Panc1 (cell line): ENCODE results near the gene FAM13B. TPM values are rescaled to one million over a fixed set of nuclear protein-coding genes. Genes with fewer than 3 reads are reported as not detected.

ENCODE experiments used
- ATAC-seq: fragments of 200-7000 bp; cut with Tn5 transposase; 2 replicates; pipeline ENCODE4 v1.9.1; 2020; ENCODE audit warnings: mild to moderate bottlenecking, moderate library complexity
- BruUV-seq: library from RNA; stranded (reverse); fragments of 400-500 nt; replicated peaks from 2 replicates; lab custom pipeline; 2021; lab: Mats Ljungman, UMichigan
- CTCF ChIA-PET: fragments of 300-600 bp; sonication (Branson Sonifier 250); formaldehyde crosslinking; loops from one replicate; lab custom pipeline; 2022; ENCODE audit warnings: antibody characterized with exemption; lab: Charles Lee
- POLR2A ChIA-PET: fragments of 300-600 bp; sonication (Branson Sonifier 250); formaldehyde crosslinking; loops from one replicate; lab custom pipeline; 2022; ENCODE audit warnings: antibody characterized with exemption; lab: Charles Lee
- DNase-seq: peaks from one replicate; pipeline ENCODE4 v3.0.0-alpha.2; 2010; ENCODE audit warnings: low read depth, low spot score
- H3K27ac ChIP-seq: 2 replicates; pipeline ENCODE4 v1.5.1; 2011; ENCODE audit warnings: mild to moderate bottlenecking, low read length, inconsistent platforms
- H3K27me3 ChIP-seq: fragments of 200-500 bp; sonication (Bioruptor generic); 2 replicates; pipeline ENCODE4 v1.6.0; 2014; ENCODE audit warnings: low read length, inconsistent platforms; ENCODE audit not compliant: control insufficient read depth, insufficient read depth
- H3K36me3 ChIP-seq: fragments of 200-500 bp; sonication (Bioruptor generic); 2 replicates; pipeline ENCODE4 v1.5.1; 2014; ENCODE audit warnings: inconsistent platforms, mild to moderate bottlenecking, low read length, moderate library complexity; ENCODE audit not compliant: control insufficient read depth, insufficient read depth
- H3K4me1 ChIP-seq: 2 replicates; pipeline ENCODE4 v1.5.1; 2011; ENCODE audit warnings: inconsistent platforms, mild to moderate bottlenecking, low read length, moderate library complexity; ENCODE audit not compliant: control insufficient read depth, insufficient read depth
- H3K4me3 ChIP-seq, 2 experiments: 2 replicates each; pipeline ENCODE4 v1.5.1; 2011 to 2012; ENCODE audit warnings: low read depth in 2 of 2, low read length in 2 of 2, mild to moderate bottlenecking in 2 of 2, inconsistent platforms in 1 of 2, moderate library complexity in 1 of 2
- H3K9me3 ChIP-seq: fragments of 200-500 bp; sonication (Bioruptor generic); 2 replicates; pipeline ENCODE4 v1.5.1; 2014; ENCODE audit warnings: low read depth, mild to moderate bottlenecking, inconsistent platforms, low read length, moderate library complexity; ENCODE audit not compliant: control insufficient read depth, insufficient read depth
- POLR2AphosphoS5 ChIP-seq: IDR thresholded peaks from 2 replicates; pipeline ENCODE4 v1.6.1; 2012; ENCODE audit warnings: mild to moderate bottlenecking, low read depth, low read length, moderate library complexity
- SIN3A ChIP-seq: IDR thresholded peaks from 2 replicates; pipeline ENCODE4 v1.6.1; 2012; ENCODE audit warnings: low read depth, mild to moderate bottlenecking, low read length, moderate library complexity, borderline replicate concordance; ENCODE audit not compliant: insufficient read depth
- TCF7L2 ChIP-seq: IDR thresholded peaks from 2 replicates; pipeline ENCODE4 v1.6.1; 2011; ENCODE audit warnings: mild to moderate bottlenecking, low read depth, low read length, inconsistent platforms
- in situ Hi-C: cut with HindIII; loops from 2 replicates; pipeline ENCODE4 v1.10.0; 2016; ENCODE audit warnings: low sequenced_read_pairs, low pct_unique_long_range_greater_than_20kb
- intact Hi-C: fragments of 100-400 bp; cut with micrococcal nuclease; formaldehyde crosslinking; loops from one replicate; pipeline ENCODE4 v1.10.0; 2022; ENCODE audit not compliant: unreplicated experiment
- total RNA-seq: library from RNA; stranded (reverse); gene quantifications from one replicate; pipeline ENCODE4 v1.2.1, GENCODE V29; 2021; ENCODE audit not compliant: unreplicated experiment
- TF ChIP-seq, protein P1 (sequence below): fragments of 450-650 bp; IDR thresholded peaks from 2 replicates; pipeline ENCODE4 v1.5.1; 2017; ENCODE audit warnings: mild to moderate bottlenecking
- TF ChIP-seq, protein P2 (sequence below), 2 experiments: IDR thresholded peaks; 2 replicates each; pipeline ENCODE4 v1.6.1; 2011 to 2012; ENCODE audit warnings: low read depth in 2 of 2, control low read depth in 1 of 2, low read length in 1 of 2, mild to moderate bottlenecking in 1 of 2, moderate library complexity in 1 of 2; ENCODE audit not compliant: insufficient read depth in 1 of 2

FAM13B gene
- total RNA-seq, 1 experiment from 2014 or later = 34.9 TPM

DNA sequence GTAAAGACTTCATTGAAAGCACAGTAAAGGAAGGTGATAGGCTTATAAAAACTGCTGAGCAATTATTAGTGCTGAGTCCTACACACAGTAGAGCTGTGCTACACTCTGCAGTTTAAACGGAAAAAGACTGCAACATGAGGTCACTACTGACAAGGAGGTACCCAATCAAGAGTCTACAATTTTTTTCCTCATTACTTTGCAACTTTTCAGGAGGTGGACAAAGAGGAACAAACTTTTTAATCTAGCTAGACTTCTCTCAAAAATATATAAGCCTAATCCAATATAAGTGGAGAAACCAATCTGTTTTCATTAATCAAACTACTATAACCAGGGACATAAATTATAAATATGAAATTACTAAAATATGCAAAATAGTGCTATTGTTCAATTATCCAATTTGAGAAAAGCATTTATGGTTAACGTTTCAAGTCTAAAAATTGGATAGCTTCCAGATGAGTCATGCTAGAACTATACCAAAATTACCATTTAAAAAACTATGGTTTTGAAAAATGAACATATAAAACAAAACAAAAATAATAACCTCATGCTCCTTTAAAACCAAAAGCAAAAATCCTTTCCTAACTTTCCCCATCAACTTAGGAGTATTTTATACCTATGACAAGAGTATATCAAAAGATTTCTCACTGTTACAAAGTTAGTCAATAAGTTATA is 37.7 kb downstream of the FAM13B start:
- ATAC-seq (peak; percentile 60; the same call in 1 of the 2 replicates), DNase-seq (no peak)
- H3K36me3 ChIP-seq = no peaks in the 10 kb centered on the region; the same call in 1 of the 2 replicates
- no peaks in the 10 kb centered on the region for H3K27me3 ChIP-seq
- TF ChIP-seq, protein P1, sequence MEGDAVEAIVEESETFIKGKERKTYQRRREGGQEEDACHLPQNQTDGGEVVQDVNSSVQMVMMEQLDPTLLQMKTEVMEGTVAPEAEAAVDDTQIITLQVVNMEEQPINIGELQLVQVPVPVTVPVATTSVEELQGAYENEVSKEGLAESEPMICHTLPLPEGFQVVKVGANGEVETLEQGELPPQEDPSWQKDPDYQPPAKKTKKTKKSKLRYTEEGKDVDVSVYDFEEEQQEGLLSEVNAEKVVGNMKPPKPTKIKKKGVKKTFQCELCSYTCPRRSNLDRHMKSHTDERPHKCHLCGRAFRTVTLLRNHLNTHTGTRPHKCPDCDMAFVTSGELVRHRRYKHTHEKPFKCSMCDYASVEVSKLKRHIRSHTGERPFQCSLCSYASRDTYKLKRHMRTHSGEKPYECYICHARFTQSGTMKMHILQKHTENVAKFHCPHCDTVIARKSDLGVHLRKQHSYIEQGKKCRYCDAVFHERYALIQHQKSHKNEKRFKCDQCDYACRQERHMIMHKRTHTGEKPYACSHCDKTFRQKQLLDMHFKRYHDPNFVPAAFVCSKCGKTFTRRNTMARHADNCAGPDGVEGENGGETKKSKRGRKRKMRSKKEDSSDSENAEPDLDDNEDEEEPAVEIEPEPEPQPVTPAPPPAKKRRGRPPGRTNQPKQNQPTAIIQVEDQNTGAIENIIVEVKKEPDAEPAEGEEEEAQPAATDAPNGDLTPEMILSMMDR = no peak
- TF ChIP-seq POLR2AphosphoS5 (no peak), SIN3A (no peak), TCF7L2 (no peak)
- TF ChIP-seq, protein P2, sequence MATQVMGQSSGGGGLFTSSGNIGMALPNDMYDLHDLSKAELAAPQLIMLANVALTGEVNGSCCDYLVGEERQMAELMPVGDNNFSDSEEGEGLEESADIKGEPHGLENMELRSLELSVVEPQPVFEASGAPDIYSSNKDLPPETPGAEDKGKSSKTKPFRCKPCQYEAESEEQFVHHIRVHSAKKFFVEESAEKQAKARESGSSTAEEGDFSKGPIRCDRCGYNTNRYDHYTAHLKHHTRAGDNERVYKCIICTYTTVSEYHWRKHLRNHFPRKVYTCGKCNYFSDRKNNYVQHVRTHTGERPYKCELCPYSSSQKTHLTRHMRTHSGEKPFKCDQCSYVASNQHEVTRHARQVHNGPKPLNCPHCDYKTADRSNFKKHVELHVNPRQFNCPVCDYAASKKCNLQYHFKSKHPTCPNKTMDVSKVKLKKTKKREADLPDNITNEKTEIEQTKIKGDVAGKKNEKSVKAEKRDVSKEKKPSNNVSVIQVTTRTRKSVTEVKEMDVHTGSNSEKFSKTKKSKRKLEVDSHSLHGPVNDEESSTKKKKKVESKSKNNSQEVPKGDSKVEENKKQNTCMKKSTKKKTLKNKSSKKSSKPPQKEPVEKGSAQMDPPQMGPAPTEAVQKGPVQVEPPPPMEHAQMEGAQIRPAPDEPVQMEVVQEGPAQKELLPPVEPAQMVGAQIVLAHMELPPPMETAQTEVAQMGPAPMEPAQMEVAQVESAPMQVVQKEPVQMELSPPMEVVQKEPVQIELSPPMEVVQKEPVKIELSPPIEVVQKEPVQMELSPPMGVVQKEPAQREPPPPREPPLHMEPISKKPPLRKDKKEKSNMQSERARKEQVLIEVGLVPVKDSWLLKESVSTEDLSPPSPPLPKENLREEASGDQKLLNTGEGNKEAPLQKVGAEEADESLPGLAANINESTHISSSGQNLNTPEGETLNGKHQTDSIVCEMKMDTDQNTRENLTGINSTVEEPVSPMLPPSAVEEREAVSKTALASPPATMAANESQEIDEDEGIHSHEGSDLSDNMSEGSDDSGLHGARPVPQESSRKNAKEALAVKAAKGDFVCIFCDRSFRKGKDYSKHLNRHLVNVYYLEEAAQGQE (IDR thresholded peaks at IDR 0.05; ENCODE audit: insufficient read depth in 1 of 2, low read depth in 2 of 2, low read length in 1 of 2) = no peak
- CTCF ChIA-PET = no interaction called here
- H3K4me1 ChIP-seq = peaks cover 22% of the 10 kb centered on the region; the same call in 1 of the 2 replicates
- TSS peak; percentile 15 for BruUV-seq
- H3K9me3 ChIP-seq = no peaks in the 10 kb centered on the region
- no peak overlapping the region for H3K27ac ChIP-seq
- no peak overlapping the region for H3K4me3 ChIP-seq
- in situ Hi-C loops (no loop called here), intact Hi-C loops (no loop called here)
- POLR2A ChIA-PET = no interaction called here

DNA sequence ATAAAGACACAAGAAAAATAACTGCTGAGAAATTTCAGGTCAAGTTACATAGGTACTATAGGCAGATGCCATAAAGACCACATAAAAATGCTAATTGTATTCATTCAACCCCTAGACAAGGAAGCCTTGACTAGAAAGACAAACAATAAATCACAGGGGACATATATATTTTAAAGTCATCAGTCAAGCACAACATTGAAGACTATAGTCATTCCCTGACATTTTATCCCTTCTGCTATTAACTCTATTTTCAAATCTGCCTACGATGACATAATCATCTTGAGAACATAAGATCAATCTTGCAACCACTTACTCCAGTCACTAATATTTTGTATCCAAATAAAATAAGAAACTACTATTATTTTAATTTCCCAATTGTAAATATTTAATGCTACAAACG is 38.3 kb downstream of the FAM13B start:
- CTCF ChIA-PET = interaction anchor here (0.6 kb wide), 1 partner anchor 138 kb away, joined by 6 read pairs; no protein-coding TSS in a partner anchor
- Histone ChIP-seq H3K27ac (no peak overlapping the region), H3K4me1 (peaks cover 22% of the 10 kb centered on the region; the same call in 1 of the 2 replicates), H3K9me3 (no peaks in the 10 kb centered on the region), H3K4me3 (no peak overlapping the region), H3K36me3 (no peaks in the 10 kb centered on the region; the same call in 1 of the 2 replicates), H3K27me3 (no peaks in the 10 kb centered on the region)
- TF ChIP-seq, protein P2 (IDR thresholded peaks at IDR 0.05; ENCODE audit: insufficient read depth in 1 of 2, low read depth in 2 of 2, low read length in 1 of 2) = no peak
- TF ChIP-seq POLR2AphosphoS5 = no peak
- TF ChIP-seq, protein P1 = no peak
- ATAC-seq = no peak
- intact Hi-C loops = no loop called here
- DNase-seq = no peak
- no TSS peak for BruUV-seq
- POLR2A ChIA-PET = no interaction called here
- in situ Hi-C loops = no loop called here
